Measurements from ENCODE around the gene ZNF488. TPM values are rescaled to one million over a fixed set of nuclear protein-coding genes. Genes with fewer than 3 reads are reported as not detected.
A peak's percentile ranks its signal among the peaks of the same experiment; 100 is the strongest.

Gene ZNF488
- polyA plus RNA-seq, 3 donors from 2014 or later, result not detected

DNA sequence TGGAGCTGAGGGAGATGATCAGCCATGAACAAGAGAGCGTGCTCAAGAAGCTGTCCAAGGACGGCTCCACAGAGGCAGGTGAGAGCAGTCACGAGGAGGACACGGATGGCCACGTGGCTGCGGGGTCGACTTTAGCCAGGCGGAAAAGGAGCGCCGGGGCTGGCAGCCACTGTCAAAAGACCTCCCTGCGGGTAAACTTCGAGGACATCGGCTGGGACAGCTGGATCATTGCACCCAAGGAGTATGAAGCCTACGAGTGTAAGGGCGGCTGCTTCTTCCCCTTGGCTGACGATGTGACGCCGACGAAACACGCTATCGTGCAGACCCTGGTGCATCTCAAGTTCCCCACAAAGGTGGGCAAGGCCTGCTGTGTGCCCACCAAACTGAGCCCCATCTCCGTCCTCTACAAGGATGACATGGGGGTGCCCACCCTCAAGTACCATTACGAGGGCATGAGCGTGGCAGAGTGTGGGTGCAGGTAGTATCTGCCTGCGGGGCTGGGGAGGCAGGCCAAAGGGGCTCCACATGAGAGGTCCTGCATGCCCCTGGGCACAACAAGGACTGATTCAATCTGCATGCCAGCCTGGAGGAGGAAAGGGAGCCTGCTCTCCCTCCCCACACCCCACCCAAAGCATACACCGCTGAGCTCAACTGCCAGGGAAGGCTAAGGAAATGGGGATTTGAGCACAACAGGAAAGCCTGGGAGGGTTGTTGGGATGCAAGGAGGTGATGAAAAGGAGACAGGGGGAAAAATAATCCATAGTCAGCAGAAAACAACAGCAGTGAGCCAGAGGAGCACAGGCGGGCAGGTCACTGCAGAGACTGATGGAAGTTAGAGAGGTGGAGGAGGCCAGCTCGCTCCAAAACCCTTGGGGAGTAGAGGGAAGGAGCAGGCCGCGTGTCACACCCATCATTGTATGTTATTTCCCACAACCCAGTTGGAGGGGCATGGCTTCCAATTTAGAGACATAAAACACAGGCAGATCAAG lies 58.5 kb downstream of the ZNF488 start:
- H3K4me1 Mint-ChIP-seq, result no peaks in the 10 kb centered on the region
- no peak overlapping the region for H3K4me3 Mint-ChIP-seq
- DNase-seq, result no peak
- peak overlapping the region in 1 of 6 donors; percentile 28 for H3K27ac Mint-ChIP-seq
- no peaks in the 10 kb centered on the region for H3K36me3 Mint-ChIP-seq
- H3K27me3 Mint-ChIP-seq (ENCODE audit: low read depth in 3 of 3), result peaks cover 2 to 3% (median 3%) of the 10 kb centered on the region in 3 donors
- no peaks in the 10 kb centered on the region for H3K9me3 Mint-ChIP-seq

- Mint-ChIP-seq H3K27ac (no peak overlapping the region), H3K9me3 (no peaks in the 10 kb centered on the region), H3K36me3 (no peaks in the 10 kb centered on the region), H3K4me1 (no peaks in the 10 kb centered on the region), H3K4me3 (no peak overlapping the region), H3K27me3 (ENCODE audit: low read depth in 3 of 3) (peaks cover 2 to 3% (median 3%) of the 10 kb centered on the region in 3 donors)
- DNase-seq, result no peak
These were observed 60.3 kb downstream of the ZNF488 start for GRCh38 chr10:47323636-47324296.

DNA sequence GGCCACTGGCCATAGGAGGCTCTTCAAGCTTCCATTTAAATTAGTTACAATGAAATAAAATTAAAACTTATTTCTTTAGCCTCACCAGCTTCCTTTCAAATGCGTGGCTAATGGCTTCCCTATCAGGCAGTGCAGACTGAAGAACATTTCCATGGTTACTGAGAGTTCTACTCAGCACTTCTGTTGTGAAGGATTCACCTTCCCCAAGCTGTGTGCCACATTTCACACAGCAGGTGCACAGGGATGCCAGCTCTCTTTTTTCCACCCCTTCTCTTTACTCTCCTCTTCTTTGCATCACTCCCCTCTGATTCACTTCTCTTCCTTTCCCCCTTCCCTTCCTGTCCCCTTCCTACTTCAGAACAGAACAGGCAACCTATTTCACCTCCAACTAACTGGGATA lies 61.0 kb downstream of the ZNF488 start:
- no peak overlapping the region for H3K4me3 Mint-ChIP-seq
- no peaks in the 10 kb centered on the region for H3K9me3 Mint-ChIP-seq
- no peak for DNase-seq
- H3K27me3 Mint-ChIP-seq (ENCODE audit: low read depth in 3 of 3), result peaks cover 2 to 3% (median 3%) of the 10 kb centered on the region in 3 donors
- H3K36me3 Mint-ChIP-seq, result no peaks in the 10 kb centered on the region
- no peaks in the 10 kb centered on the region for H3K4me1 Mint-ChIP-seq
- H3K27ac Mint-ChIP-seq, result no peak overlapping the region

DNA sequence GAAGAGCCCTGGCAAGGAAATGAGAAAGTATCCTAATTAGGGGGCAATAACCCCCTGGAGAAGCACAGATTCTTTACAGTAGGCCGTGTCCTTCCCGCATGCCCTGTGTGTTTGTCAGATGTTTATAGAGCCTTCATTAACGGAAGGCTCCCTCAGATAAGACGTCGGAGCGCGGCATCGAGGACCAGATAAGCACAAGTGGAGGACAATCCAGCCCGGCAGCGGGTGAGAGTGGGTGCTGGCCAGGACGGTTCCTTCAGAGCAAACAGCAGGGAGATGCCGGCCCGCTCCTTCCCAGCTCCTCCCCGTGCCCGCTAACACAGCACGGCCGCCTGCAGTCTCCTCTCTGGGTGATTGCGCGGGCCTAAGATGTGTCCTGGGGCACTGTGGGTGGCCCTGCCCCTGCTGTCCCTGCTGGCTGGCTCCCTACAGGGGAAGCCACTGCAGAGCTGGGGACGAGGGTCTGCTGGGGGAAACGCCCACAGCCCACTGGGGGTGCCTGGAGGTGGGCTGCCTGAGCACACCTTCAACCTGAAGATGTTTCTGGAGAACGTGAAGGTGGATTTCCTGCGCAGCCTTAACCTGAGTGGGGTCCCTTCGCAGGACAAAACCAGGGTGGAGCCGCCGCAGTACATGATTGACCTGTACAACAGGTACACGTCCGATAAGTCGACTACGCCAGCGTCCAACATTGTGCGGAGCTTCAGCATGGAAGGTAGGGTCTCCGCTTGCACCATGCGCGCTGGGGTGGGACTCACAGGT lies 61.6 kb downstream of the ZNF488 start, which contains the start of gene GDF2:
TSS of gene GDF2 (plus strand) at position 155 of the 762 bp plus-strand sequence. CDS start at position 370, 215 bp downstream.
- Mint-ChIP-seq H3K36me3 (no peaks in the 10 kb centered on the region), H3K4me3 (no peak within 1 kb of the TSS), H3K9me3 (no peaks in the 10 kb centered on the region), H3K4me1 (no peaks in the 10 kb centered on the region), H3K27me3 (ENCODE audit: low read depth in 3 of 3) (peaks cover 2 to 3% (median 3%) of the 10 kb centered on the region in 3 donors), H3K27ac (no peak within 1 kb of the TSS)
- DNase-seq, result no peak

GRCh38 chr10:47321521-47322195 lies 62.4 kb downstream of the ZNF488 start:
- no peak overlapping the region for H3K27ac Mint-ChIP-seq

GRCh38 chr10:47320812-47321211 lies 63.3 kb downstream of the ZNF488 start:
- Mint-ChIP-seq H3K4me1 (no peaks in the 10 kb centered on the region), H3K27me3 (ENCODE audit: low read depth in 3 of 3) (peaks cover 0 to 5% (median 3%) of the 10 kb centered on the region in 3 donors), H3K36me3 (no peaks in the 10 kb centered on the region)

More at GRCh38 chr10:47321521-47322195, 62.4 kb downstream of the ZNF488 start:
- DNase-seq, result no peak
- no peaks in the 10 kb centered on the region for H3K4me1 Mint-ChIP-seq
- peaks cover 2 to 5% (median 3%) of the 10 kb centered on the region in 3 donors for H3K27me3 Mint-ChIP-seq (ENCODE audit: low read depth in 3 of 3)
- H3K9me3 Mint-ChIP-seq, result no peaks in the 10 kb centered on the region
- H3K4me3 Mint-ChIP-seq, result no peak overlapping the region
- no peaks in the 10 kb centered on the region for H3K36me3 Mint-ChIP-seq

DNA sequence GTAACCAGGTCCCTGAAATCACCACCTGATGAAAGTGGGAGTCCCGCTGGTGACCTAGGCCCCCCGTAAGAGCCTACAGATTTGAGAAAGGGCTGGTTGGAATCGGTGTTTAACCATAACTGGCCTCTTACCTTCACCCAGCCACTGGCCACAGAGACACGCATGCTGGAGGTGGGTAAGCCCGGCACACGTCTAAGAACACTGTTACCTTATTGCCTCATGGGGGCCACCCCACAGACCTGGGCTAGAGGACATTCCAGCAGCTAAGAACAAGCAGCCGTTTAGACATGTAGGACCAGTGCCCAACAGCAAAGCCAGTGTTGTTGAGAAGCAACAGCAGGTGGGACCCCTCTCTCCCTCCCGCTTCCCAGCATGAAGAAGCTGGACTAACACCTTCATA lies 64.3 kb downstream of the ZNF488 start:
- H3K9me3 Mint-ChIP-seq, result no peaks in the 10 kb centered on the region
- no peak overlapping the region for H3K27ac Mint-ChIP-seq
- no peak overlapping the region for H3K4me3 Mint-ChIP-seq
- no peaks in the 10 kb centered on the region for H3K4me1 Mint-ChIP-seq
- no peak for DNase-seq
- H3K27me3 Mint-ChIP-seq (ENCODE audit: low read depth in 3 of 3), result peaks cover 0 to 5% (median 0%) of the 10 kb centered on the region in 3 donors
- no peaks in the 10 kb centered on the region for H3K36me3 Mint-ChIP-seq

More at GRCh38 chr10:47320812-47321211, 63.3 kb downstream of the ZNF488 start:
- Mint-ChIP-seq H3K27ac (no peak overlapping the region), H3K9me3 (no peaks in the 10 kb centered on the region), H3K4me3 (no peak overlapping the region)
- DNase-seq, result no peak

DNA sequence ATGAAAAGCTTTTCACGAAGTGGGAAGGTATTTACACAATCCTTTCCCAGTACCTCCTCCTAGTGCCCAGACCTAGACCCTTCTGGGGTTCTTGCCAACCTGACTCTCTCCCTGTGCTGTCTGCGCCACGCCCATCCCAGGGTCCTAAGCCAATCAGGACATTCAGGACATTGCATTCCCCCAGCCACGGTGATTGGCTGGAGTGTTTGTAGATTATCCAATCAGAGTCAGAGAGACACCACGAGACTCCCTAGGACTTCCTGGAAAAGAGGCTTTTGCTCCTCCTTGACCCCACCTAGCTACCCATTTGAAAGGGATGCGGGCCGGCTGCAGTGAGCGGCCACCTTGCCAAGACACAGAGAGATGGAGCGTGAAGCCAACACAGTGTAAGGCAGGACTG lies 65.4 kb downstream of the ZNF488 start:
- Mint-ChIP-seq H3K9me3 (no peaks in the 10 kb centered on the region), H3K27me3 (ENCODE audit: low read depth in 3 of 3) (peaks cover 0 to 6% (median 0%) of the 10 kb centered on the region in 3 donors), H3K4me1 (no peaks in the 10 kb centered on the region), H3K36me3 (no peaks in the 10 kb centered on the region), H3K4me3 (no peak overlapping the region), H3K27ac (no peak overlapping the region)
- no peak for DNase-seq

- Mint-ChIP-seq H3K27me3 (ENCODE audit: low read depth in 3 of 3) (peaks cover 0 to 8% (median 0%) of the 10 kb centered on the region in 3 donors), H3K27ac (no peak overlapping the region), H3K4me1 (no peaks in the 10 kb centered on the region), H3K4me3 (no peak overlapping the region), H3K9me3 (no peaks in the 10 kb centered on the region), H3K36me3 (no peaks in the 10 kb centered on the region)
- no peak for DNase-seq
These were observed 66.8 kb downstream of the ZNF488 start for GRCh38 chr10:47317251-47317650.

DNA sequence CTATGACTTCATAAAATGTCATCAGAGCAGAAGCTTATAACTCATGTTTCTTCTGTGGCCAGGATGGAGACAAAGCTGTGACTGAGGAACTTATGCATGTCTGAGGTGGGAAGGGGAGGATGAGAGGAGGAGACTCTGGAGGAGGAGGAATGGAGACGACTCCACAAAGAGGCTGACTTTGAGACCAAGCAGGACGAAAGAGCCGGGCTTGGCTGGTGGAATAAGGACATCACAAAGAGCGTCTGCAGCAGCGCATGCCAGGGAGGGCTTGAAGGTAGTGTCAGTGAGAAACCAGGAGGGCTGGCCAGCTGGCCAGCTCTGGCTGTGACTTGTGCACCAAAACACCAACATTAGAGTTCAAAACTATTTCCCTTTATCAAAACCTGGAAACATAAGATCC lies 68.0 kb downstream of the ZNF488 start:
- no peaks in the 10 kb centered on the region for H3K9me3 Mint-ChIP-seq
- peaks cover 0 to 8% (median 0%) of the 10 kb centered on the region in 3 donors for H3K27me3 Mint-ChIP-seq (ENCODE audit: low read depth in 3 of 3)
- H3K27ac Mint-ChIP-seq, result no peak overlapping the region
- DNase-seq, result no peak
- H3K4me3 Mint-ChIP-seq, result no peak overlapping the region
- H3K36me3 Mint-ChIP-seq, result no peaks in the 10 kb centered on the region
- no peaks in the 10 kb centered on the region for H3K4me1 Mint-ChIP-seq

Measured in immature natural killer cell (primary cell).